ENCODE data around the gene PREP.
"Not testable (repeated sequence)": the region's sequence is repeated elsewhere in the genome, so short reads cannot be mapped to it uniquely, and the experiment has no call there.

The PREP gene
- total RNA-seq, result 22.5 to 36.4 (median 29.7) reads per million in 4 donors

- peak; percentile 61 to 85 (median 71) for DNase-seq
Measured at GRCh38 chr6:105402939-105403935, at the start of gene PREP. Gene PREP, minus strand, starts transcription at chr6:105403082. Its CDS starts 191 bp downstream, at chr6:105402891.

DNA sequence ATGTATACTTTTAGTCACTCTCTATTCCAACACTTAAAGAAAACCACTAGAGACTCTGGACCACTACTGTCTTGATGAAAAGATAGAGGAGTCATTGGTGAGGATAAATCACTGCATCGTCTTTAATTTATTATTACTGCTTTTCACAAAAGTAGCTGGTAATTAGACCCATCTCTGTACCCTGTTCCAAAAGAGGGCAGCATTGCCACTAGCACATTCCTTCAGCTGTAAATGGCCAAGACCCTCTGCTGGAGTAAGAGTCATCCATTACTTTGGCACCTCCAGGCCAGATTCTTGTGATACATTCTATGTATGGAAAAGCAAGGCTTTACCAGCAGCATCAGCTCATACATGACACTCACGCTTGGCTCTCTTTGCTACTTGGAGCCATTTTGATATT, 49.5 kb upstream of the PREP start:
- no peak for DNase-seq

DNA sequence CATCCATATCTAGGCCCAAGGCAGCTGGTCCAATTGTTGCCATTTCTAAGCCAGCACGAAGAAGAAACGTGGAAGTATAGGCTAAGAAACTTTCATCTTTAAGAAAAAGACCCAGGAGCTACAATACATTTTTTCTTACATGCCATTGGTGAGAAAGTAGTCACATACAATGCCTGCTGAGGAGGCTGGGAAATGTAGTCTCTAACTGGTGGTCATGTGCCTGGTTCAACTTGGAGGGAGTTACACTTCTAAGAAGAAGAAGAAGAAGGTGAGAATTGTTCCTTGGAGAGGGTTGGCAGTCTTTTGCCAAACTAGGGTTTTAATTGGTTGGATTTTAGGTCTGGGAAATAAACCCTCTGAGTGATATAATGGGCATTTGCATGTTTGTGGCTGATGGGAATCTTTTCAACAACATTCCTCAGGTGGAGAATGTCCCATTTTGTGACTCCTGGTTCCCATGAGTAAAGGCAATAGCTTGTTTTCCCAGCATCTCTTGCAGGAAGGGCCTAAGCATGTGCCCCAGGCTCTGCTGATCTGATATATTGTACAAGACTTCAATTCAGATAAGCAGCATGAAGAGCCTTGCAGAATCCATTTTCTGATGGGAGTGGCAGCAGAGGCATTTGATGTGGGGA, 47.0 kb upstream of the PREP start:
- no peak for DNase-seq

- no peak for DNase-seq
Measured at GRCh38 chr6:105445481-105445880, 42.6 kb upstream of the PREP start.

DNA sequence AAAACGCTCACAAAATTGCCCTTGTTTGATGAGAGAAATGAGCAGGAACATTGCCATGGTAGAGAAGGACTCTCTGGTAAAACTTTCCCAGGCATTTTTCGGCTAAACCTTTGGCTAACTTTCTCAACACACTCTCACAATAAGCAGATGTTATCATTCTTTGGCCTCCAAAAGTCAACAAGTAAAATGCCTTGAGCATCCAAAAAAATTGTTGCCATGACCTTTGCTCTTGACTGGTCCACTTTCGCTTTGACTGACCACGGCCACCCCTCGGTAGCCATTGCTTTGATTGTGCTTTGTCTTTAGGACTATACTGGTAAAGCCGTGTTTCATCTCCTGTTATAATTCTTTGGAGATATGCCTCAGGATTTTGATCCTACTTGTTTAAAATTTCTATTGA, 41.1 kb upstream of the PREP start:
- DNase-seq, result no peak

GRCh38 chr6:105442369-105442768, 39.5 kb upstream of the PREP start:
- DNase-seq, result no peak

- DNase-seq, result no peak
Measured at GRCh38 chr6:105437236-105437635, 34.4 kb upstream of the PREP start.

DNA sequence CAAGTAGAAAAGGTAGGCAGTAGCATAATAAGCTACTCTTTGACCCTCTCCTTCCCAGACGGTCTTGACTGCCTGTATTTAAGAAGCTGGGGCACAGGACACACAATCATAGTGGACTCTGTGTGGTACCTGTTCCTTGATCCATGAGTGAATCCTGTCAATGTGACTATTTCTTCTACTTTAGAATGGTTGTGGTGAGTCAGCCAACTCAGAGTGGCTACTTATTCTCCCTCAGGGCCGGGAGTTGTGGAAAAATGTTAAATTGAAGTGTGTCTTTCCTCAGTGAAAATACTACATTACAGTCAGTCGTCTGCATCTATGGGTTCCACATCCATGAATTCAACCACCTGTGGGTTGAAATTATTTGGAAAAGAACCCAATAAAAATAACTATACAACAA, 30.8 kb upstream of the PREP start:
- DNase-seq, result no peak

DNA sequence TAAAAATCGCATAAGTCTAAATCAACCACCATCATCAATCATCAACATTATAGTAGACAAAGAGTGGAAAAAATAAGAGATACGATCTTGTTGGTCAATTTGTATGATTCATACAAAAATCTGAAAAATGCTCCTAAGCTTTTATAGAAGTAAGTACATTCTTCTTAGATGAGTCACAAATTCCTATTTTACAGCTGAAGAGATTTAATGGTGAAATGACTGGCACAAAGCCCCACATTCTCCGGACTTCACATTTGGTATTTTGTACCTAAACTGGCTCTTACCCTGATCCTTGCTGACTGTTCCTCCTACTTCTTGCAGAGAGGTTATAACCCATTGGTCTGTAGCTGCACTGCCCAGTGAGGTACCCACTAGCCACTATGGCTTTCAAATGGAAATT, 29.9 kb upstream of the PREP start:
- no peak for DNase-seq

DNA sequence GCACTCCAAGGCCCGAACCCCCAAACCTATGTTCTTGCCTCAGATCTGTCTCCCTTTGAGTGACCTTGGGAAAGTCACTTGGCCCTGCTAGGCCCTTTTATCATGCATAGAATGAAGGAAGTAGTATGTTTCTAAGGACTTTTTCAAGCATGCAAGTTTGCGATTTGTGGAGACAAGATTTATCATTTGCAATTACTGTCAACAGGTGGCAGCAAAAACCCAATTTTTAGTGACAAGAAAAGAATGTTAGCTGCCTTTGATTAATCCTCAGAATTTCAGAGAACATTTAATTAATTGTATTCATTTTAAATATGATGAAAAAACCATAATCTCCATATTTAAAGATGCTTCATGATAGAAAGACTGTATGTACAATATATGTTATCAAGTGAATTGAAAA, 28.3 kb upstream of the PREP start:
- peak in 2 of 5 donors; percentile 9 to 65 for DNase-seq

DNA sequence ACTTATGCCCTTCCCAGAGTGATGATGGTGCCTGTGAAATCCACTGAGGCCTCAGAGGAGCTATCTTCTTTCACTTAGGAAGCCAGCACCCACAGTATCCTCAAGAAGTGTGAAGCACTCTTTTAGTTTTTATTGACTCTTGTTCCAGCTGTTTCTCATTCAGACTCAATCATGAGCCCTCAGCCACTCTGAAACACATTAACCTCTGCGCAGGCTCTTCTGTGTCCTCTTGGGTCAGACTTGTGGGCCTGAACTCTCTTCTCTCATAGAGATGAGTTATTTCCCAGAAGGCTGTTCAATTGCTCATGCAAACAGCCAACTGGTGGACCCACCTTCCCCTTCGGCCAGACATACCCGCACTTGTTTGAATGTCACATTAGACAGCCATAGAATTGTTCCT, 27.8 kb upstream of the PREP start:
- no peak for DNase-seq

DNA sequence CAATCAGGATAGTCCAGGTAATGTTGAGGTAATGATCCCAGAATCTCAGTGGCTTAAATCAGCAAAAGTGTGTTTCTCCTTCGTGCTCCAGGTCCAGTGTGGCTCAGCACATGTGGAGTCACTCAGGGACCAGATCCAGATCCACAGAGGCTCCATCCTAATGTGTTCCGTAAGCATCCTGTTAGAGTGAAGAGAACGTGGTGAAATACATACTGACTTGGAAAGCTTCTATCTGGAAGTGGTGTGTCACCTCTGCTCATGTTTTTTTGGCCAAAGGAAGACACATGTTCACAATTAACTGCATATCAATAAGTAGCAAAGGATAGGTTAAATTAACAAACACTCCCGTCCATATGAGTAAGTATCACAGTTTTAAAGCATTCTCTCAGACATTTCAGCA, 26.8 kb upstream of the PREP start:
- DNase-seq, result no peak

DNA sequence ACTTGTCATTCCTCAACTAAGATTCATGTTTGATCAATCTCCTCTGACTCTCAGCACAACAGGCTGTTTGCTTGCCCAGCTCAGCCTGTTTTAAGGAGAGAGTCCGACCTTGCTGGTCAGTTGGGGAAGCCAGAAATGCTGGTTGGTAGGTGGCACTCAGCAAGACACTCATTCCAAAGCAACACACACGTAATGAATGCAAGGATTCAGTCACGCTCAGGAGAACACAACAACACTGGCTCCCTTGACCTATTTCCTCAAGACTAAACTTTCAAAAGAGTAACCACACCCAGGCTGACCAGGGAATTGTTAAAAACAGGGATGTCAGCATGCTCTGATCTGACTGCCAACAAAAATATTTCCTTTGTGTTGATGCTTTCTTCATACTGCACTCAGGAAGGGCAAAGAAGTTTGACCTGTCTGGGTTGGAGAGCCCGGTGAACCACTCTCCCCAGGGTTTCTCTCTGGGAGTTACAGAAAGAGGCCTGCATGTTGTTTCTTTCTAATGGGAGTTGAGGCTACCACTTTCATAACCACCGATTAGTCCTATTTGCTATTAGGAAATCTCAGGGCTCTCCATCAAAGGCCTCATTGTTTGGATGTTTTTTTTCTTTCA, 25.6 kb upstream of the PREP start:
- DNase-seq, result no peak

DNA sequence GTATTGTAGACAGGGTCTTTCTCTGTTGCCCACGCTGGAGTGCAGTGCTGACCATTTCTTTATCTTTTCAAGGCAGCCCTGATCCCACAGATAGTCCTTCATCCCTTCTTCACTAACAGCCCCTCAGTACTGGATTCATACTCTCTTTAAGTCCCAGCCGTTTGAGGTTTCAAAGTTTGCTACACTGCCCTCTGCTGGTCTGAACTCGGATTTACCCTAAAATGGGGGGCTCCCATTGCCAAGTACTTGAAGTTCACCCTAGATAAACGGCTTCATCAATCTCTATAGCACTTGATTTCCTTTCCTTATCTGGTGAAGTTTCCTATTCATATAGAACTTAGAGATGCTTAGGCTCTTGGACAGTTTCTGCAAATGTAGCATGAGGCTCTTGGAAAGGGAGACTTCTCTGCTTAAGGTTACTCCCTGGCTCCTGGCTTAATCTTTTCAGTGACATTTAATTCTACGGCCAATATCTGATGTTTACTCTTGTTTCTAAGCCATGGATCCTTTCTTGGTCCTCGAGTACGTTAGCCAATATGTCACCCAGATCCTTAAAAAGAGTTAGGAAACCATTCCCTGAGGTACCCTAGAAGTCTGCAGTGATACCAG, 21.4 kb upstream of the PREP start:
- DNase-seq, result peak in 4 of 5 donors; percentile 12 to 64 (median 42)

GRCh38 chr6:105416971-105417370, 14.1 kb upstream of the PREP start:
- DNase-seq, result not testable (repeated sequence)

DNA sequence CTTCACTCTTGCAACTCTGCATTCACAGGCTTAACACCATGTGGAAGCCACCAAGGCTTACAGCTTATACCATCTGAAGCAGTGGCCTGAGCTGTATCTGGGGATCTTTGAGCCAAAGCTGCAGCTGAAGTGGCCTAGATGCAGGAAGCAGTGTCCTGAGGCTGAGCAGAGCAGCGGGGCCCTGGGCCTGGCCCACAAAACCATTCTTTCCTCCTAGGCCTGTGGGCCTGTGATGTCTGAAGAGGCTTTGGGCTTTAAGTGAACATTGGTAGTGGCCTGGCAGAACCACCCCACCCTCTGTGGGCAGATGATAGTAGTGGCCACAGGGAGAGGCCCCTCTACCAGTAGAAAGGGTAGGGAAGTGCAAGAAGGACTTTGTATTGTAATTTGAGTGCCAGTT, 6.9 kb upstream of the PREP start:
- no peak for DNase-seq

DNA sequence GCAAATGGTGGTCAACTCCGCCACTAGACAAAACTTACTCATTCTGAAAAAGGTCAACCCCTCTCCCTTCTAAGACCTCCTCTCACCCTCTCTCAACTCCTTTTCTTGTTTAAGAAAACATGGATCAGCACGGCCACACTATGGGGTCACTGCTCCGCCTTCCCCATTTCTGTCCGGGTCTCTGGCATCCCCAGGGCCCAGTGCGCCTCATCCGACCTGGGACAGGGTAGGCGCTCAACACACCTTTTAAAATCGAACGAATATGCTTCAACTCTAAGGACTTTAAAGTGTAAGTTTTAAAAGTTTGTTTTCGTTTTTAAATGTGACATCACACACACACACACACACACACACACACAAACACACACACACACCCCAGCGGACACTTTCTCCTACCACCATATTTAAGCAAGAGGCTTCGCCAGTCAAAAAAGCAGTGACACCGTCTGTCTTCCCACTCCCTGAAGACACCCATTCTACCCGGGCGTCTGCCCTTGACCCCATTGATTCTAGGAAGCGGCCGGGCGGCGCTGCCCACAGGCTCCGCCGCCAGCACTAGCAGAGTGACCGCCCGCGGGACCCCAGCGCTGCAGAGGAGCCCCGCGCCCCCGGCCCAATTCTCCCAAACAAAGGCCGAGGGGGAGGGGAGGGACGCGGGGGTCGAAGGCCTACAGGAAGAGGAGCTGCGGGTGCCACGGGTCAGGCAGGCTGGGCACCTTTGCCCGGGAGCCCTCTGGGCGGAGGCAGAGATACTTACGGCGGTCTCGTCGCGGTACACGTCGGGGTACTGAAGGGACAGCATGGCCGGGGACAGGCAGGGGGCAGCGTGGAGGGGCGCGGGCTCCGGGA, 568 bp downstream of the PREP start:
- DNase-seq, result peak in 2 of 5 donors; percentile 13 to 44

GRCh38 chr6:105401247-105402089, 1.4 kb downstream of the PREP start:
- DNase-seq, result no peak

- no peak for DNase-seq
Measured at GRCh38 chr6:105400501-105400900, 2.4 kb downstream of the PREP start.

DNA sequence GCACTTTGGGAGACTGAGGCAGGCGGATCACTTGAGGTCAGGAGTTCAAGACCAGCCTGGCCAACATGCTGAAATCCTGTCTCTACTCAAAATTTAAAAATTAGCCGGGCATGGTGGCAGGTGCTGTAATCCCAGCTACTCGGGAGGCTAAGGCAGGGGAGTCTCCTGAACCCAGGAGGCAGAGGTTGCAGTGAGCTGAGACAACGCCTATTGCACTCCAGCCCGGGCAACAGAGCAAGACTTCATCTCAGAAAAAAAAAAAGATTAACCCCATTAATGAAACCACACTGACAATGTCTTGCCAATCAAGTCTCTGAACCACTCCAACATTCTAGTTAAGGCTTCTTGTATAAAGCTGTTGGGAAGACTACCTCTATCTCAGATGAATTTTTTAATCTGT, 4.0 kb downstream of the PREP start:
- DNase-seq, result no peak

DNA sequence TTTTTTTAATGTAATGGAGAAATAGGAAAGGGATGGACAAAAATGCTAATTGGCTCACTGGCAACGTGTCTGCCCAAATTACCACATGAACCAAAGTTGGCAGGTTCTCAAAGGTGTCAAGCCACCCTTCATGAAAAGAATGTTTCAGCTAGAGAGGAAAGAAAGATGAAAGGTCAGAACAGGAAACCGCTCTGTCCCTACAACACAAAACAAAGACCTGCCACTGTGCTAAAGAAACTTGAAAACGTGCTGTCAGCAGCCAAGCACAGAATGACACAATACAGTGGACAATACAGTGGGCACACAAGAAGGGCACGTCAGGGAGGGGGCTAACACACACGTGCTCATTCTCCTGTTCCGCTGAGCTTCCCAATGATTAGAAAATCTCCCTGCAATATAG, 4.9 kb downstream of the PREP start:
- DNase-seq, result no peak

All from T-helper 1 cell (primary cell).